H9 (cell line): ENCODE measurements around the gene PGAP6. TPM values are rescaled to one million over a fixed set of nuclear protein-coding genes. Genes with fewer than 3 reads are reported as not detected.
A peak's percentile ranks its signal among the peaks of the same experiment; 100 is the strongest.

Experiments used
- DNase-seq: peaks from one replicate; pipeline ENCODE4 v3.0.0-alpha.2; 2017
- H2AFZ ChIP-seq: one replicate; pipeline ENCODE4 v1.6.1; 2013; ENCODE audit warnings: mild to moderate bottlenecking, low read length, control low read depth, moderate library complexity
- H2AK5ac ChIP-seq: 2 replicates; pipeline ENCODE4 v1.6.1; 2013; ENCODE audit warnings: low read length, control low read depth, mixed read lengths; ENCODE audit not compliant: insufficient read length
- H2BK120ac ChIP-seq: one replicate; pipeline ENCODE4 v1.6.1; 2013; ENCODE audit warnings: low read depth, mild to moderate bottlenecking, low read length, control low read depth, inconsistent platforms; ENCODE audit not compliant: poor library complexity, severe bottlenecking
- H2BK12ac ChIP-seq: 2 replicates; pipeline ENCODE4 v1.6.1; 2013; ENCODE audit warnings: low read length, control low read depth, mixed read lengths, low read depth; ENCODE audit not compliant: insufficient read length
- H2BK15ac ChIP-seq: 2 replicates; pipeline ENCODE4 v1.6.1; 2013; ENCODE audit warnings: low read depth, low read length, control low read depth
- H2BK20ac ChIP-seq: one replicate; pipeline ENCODE4 v1.6.1; 2013; ENCODE audit warnings: low read depth, mild to moderate bottlenecking, low read length, control low read depth, inconsistent platforms; ENCODE audit not compliant: poor library complexity, severe bottlenecking
- H2BK5ac ChIP-seq: 2 replicates; pipeline ENCODE4 v1.6.1; 2013; ENCODE audit warnings: low read length, control low read depth, mixed read lengths; ENCODE audit not compliant: insufficient read length
- H3K14ac ChIP-seq: 2 replicates; pipeline ENCODE4 v1.6.1; 2013; ENCODE audit warnings: low read length, control low read depth; ENCODE audit not compliant: insufficient read depth
- H3K18ac ChIP-seq: 2 replicates; pipeline ENCODE4 v1.6.1; 2013; ENCODE audit warnings: low read depth, mild to moderate bottlenecking, mixed read lengths, low read length, control low read depth; ENCODE audit not compliant: insufficient read length
- H3K23ac ChIP-seq: 2 replicates; pipeline ENCODE4 v1.6.1; 2013; ENCODE audit warnings: low read length, control low read depth, mixed read lengths, low read depth; ENCODE audit not compliant: insufficient read length
- H3K23me2 ChIP-seq: 2 replicates; pipeline ENCODE4 v1.6.1; 2013; ENCODE audit warnings: low read depth, mild to moderate bottlenecking, mixed read lengths, low read length, control low read depth; ENCODE audit not compliant: insufficient read length, poor library complexity, severe bottlenecking
- H3K27ac ChIP-seq: 2 replicates; pipeline ENCODE4 v1.5.1; 2013; ENCODE audit warnings: low read length, control low read depth, mixed read lengths, low read depth; ENCODE audit not compliant: insufficient read length
- H3K27me3 ChIP-seq: 2 replicates; pipeline ENCODE4 v1.6.1; 2013; ENCODE audit warnings: low read length, control low read depth, inconsistent platforms; ENCODE audit not compliant: insufficient read depth
- H3K4ac ChIP-seq: 2 replicates; pipeline ENCODE4 v1.6.1; 2013; ENCODE audit warnings: low read depth, mild to moderate bottlenecking, control low read depth, inconsistent platforms, low read length, moderate library complexity
- H3K4me1 ChIP-seq: 2 replicates; pipeline ENCODE4 v1.6.1; 2013; ENCODE audit warnings: low read length, control low read depth, inconsistent platforms; ENCODE audit not compliant: insufficient read depth
- H3K4me2 ChIP-seq: 2 replicates; pipeline ENCODE4 v1.6.1; 2013; ENCODE audit warnings: low read length, control low read depth, mixed read lengths; ENCODE audit not compliant: insufficient read length, insufficient read depth
- H3K56ac ChIP-seq: 2 replicates; pipeline ENCODE4 v1.6.1; 2013; ENCODE audit warnings: low read depth, mild to moderate bottlenecking, mixed read lengths, low read length, control low read depth; ENCODE audit not compliant: insufficient read length
- H3K79me1 ChIP-seq: 2 replicates; pipeline ENCODE4 v1.6.1; 2013; ENCODE audit warnings: low read depth, mild to moderate bottlenecking, moderate library complexity, low read length, control low read depth, inconsistent platforms; ENCODE audit not compliant: insufficient read depth, poor library complexity, severe bottlenecking
- H3K79me2 ChIP-seq: 2 replicates; pipeline ENCODE4 v1.6.1; 2013; ENCODE audit warnings: low read length, control low read depth, inconsistent platforms; ENCODE audit not compliant: insufficient read depth
- H3K9ac ChIP-seq: 2 replicates; pipeline ENCODE4 v1.6.1; 2013; ENCODE audit warnings: low read length, control low read depth, mixed read lengths; ENCODE audit not compliant: insufficient read length; ENCODE audit errors: extremely low read depth
- H3K9me3 ChIP-seq: one replicate; pipeline ENCODE4 v1.6.1; 2013; ENCODE audit warnings: low read depth, low read length, inconsistent platforms; ENCODE audit not compliant: control insufficient read depth
- H3T11ph ChIP-seq: one replicate; pipeline ENCODE4 v1.6.1; 2013; ENCODE audit warnings: mild to moderate bottlenecking, low read length, control low read depth, inconsistent platforms
- H4K20me1 ChIP-seq: one replicate; pipeline ENCODE4 v1.6.1; 2013; ENCODE audit not compliant: control insufficient read depth, insufficient read length, insufficient read depth
- H4K5ac ChIP-seq: 2 replicates; pipeline ENCODE4 v1.6.1; 2013; ENCODE audit warnings: low read depth, mild to moderate bottlenecking, mixed read lengths, low read length, control low read depth; ENCODE audit not compliant: insufficient read length
- H4K8ac ChIP-seq: replicated peaks from 2 replicates; pipeline ENCODE4 v1.6.1; 2013; ENCODE audit warnings: low read length, control low read depth, mixed read lengths, low read depth; ENCODE audit not compliant: insufficient read length
- H4K91ac ChIP-seq: 2 replicates; pipeline ENCODE4 v1.6.1; 2013; ENCODE audit warnings: low read depth, mild to moderate bottlenecking, moderate library complexity, mixed read lengths, low read length, control low read depth; ENCODE audit not compliant: insufficient read length
- H3K27ac Mint-ChIP-seq, 3 experiments: 2 replicates in 2 of 3; 3 replicates in 1 of 3; pipeline ENCODE4 v1.8.0; 2020 to 2021; ENCODE audit warnings: mixed read lengths in 3 of 3, mild to moderate bottlenecking in 1 of 3, moderate library complexity in 1 of 3
- H3K27me3 Mint-ChIP-seq: 2 replicates; pipeline ENCODE4 v1.8.0; 2021; ENCODE audit warnings: low read depth, mild to moderate bottlenecking, moderate library complexity, mixed read lengths
- H3K36me3 Mint-ChIP-seq, 3 experiments: 2 replicates in 2 of 3; 3 replicates in 1 of 3; pipeline ENCODE4 v1.8.0; 2020 to 2021; ENCODE audit warnings: low read depth in 3 of 3, mixed read lengths in 3 of 3; ENCODE audit not compliant: insufficient read depth in 1 of 3
- H3K4me1 Mint-ChIP-seq, 2 experiments: 2 replicates each; pipeline ENCODE4 v1.8.0; 2020; ENCODE audit warnings: mixed read lengths in 2 of 2
- H3K4me3 Mint-ChIP-seq, 2 experiments: 2 replicates in 1 of 2; 3 replicates in 1 of 2; pipeline ENCODE4 v1.8.0; 2020 to 2021; ENCODE audit warnings: mild to moderate bottlenecking in 2 of 2, mixed read lengths in 2 of 2, moderate library complexity in 1 of 2
- H3K9me3 Mint-ChIP-seq, 2 experiments: 2 replicates in 1 of 2; 3 replicates in 1 of 2; pipeline ENCODE4 v1.8.0; 2020; ENCODE audit warnings: mild to moderate bottlenecking in 2 of 2, mixed read lengths in 2 of 2, moderate library complexity in 1 of 2
- WGBS: extraction: QIAGEN DNeasy Blood & Tissue Kit; methylation state at CpG from one replicate; pipeline ENCODE4 v1.1.7; 2013; ENCODE audit warnings: missing lambda C conversion rate, low lambda C conversion rate, mixed read lengths; ENCODE audit not compliant: insufficient read length; ENCODE audit errors: extremely low coverage; 5-methylcytosine and 5-hydroxymethylcytosine counted together
- total RNA-seq: library from RNA; stranded (reverse); gene quantifications from 2 replicates; pipeline ENCODE4 v1.2.1, GENCODE V29; 2021
- TF ChIP-seq, protein P1 (sequence below): fragments of 200-600 bp; sonication (generic); conservative IDR thresholded peaks from 3 replicates; pipeline ENCODE4 v1.8.0; 2021; ENCODE audit warnings: antibody characterized with exemption, mild to moderate bottlenecking

The PGAP6 gene
- total RNA-seq, 1 experiment from 2014 or later: 111 TPM

GRCh38 chr16:324451-325334, 57.1 kb downstream of the PGAP6 start:
- Histone ChIP-seq H3K23me2 (no peaks in the 10 kb centered on the region), H3K79me2 (peaks cover 4% of the 10 kb centered on the region; the same call in 1 of the 2 replicates), H2BK12ac (no peak overlapping the region), H3K27me3 (no peaks in the 10 kb centered on the region), H3K56ac (no peak overlapping the region), H2BK120ac (no peak overlapping the region), H4K91ac (no peak overlapping the region), H2AK5ac (no peak overlapping the region), H2BK20ac (no peak overlapping the region), H3K23ac (no peak overlapping the region), H4K5ac (no peak overlapping the region), H3K4me2 (no peak overlapping the region), H3K18ac (no peak overlapping the region), H3K9ac (no peak overlapping the region), H4K20me1 (no peaks in the 10 kb centered on the region), H4K8ac (no peak overlapping the region), H2BK5ac (no peak overlapping the region), H2AFZ (no peak overlapping the region), H3K9me3 (no peaks in the 10 kb centered on the region), H3T11ph (no peak overlapping the region), H3K14ac (no peak overlapping the region), H3K4ac (no peak overlapping the region; the same call in 1 of the 2 replicates), H3K27ac (no peak overlapping the region), H2BK15ac (no peak overlapping the region), H3K79me1 (peaks cover 8% of the 10 kb centered on the region), H3K4me1 (no peaks in the 10 kb centered on the region)
- H3K4me3 Mint-ChIP-seq: no peak overlapping the region; a peak in 1 of 5 replicates
- no peak for DNase-seq
- H3K4me1 Mint-ChIP-seq: peaks cover 19 to 23% of the 10 kb centered on the region in 2 experiments
- H3K9me3 Mint-ChIP-seq: no peaks in the 10 kb centered on the region
- peak overlapping the region in 2 of 3 experiments; percentile 80 to 85; a peak in 3 of 7 replicates for H3K27ac Mint-ChIP-seq
- H3K36me3 Mint-ChIP-seq: peaks cover 0 to 6% (median 0%) of the 10 kb centered on the region in 3 experiments; a peak in 3 of 7 replicates
- no CpG with 5 or more reads among the region's 55 CpGs for WGBS
- TF ChIP-seq, protein P1, sequence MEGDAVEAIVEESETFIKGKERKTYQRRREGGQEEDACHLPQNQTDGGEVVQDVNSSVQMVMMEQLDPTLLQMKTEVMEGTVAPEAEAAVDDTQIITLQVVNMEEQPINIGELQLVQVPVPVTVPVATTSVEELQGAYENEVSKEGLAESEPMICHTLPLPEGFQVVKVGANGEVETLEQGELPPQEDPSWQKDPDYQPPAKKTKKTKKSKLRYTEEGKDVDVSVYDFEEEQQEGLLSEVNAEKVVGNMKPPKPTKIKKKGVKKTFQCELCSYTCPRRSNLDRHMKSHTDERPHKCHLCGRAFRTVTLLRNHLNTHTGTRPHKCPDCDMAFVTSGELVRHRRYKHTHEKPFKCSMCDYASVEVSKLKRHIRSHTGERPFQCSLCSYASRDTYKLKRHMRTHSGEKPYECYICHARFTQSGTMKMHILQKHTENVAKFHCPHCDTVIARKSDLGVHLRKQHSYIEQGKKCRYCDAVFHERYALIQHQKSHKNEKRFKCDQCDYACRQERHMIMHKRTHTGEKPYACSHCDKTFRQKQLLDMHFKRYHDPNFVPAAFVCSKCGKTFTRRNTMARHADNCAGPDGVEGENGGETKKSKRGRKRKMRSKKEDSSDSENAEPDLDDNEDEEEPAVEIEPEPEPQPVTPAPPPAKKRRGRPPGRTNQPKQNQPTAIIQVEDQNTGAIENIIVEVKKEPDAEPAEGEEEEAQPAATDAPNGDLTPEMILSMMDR: no peak
- no peaks in the 10 kb centered on the region for H3K27me3 Mint-ChIP-seq
